Activated naive CD8-positive, alpha-beta T cell (primary cell): Measurements from ENCODE around the gene ABT1.

Experiments
- H3K27ac Mint-ChIP-seq: one replicate; pipeline ENCODE4 v1.8.0; 2021; ENCODE audit warnings: mixed read lengths
- H3K27me3 Mint-ChIP-seq: one replicate; pipeline ENCODE4 v1.8.0; 2021; ENCODE audit warnings: mixed read lengths
- H3K36me3 Mint-ChIP-seq: one replicate; pipeline ENCODE4 v1.8.0; 2021; ENCODE audit warnings: mixed read lengths
- H3K4me1 Mint-ChIP-seq: one replicate; pipeline ENCODE4 v1.8.0; 2021; ENCODE audit warnings: low read depth, mixed read lengths
- H3K4me3 Mint-ChIP-seq: one replicate; pipeline ENCODE4 v1.8.0; 2021; ENCODE audit warnings: mild to moderate bottlenecking, mixed read lengths
- H3K9me3 Mint-ChIP-seq: one replicate; pipeline ENCODE4 v1.8.0; 2021; ENCODE audit warnings: low read depth, mixed read lengths

ABT1 gene

GRCh38 chr6:26609463-26609862 lies 12.7 kb downstream of the ABT1 start:
- H3K27me3 Mint-ChIP-seq, result no peaks in the 10 kb centered on the region
- peaks cover 20% of the 10 kb centered on the region for H3K4me1 Mint-ChIP-seq
- no peak overlapping the region for H3K4me3 Mint-ChIP-seq
- H3K9me3 Mint-ChIP-seq, result no peaks in the 10 kb centered on the region
- H3K36me3 Mint-ChIP-seq, result no peaks in the 10 kb centered on the region
- no peak overlapping the region for H3K27ac Mint-ChIP-seq

DNA sequence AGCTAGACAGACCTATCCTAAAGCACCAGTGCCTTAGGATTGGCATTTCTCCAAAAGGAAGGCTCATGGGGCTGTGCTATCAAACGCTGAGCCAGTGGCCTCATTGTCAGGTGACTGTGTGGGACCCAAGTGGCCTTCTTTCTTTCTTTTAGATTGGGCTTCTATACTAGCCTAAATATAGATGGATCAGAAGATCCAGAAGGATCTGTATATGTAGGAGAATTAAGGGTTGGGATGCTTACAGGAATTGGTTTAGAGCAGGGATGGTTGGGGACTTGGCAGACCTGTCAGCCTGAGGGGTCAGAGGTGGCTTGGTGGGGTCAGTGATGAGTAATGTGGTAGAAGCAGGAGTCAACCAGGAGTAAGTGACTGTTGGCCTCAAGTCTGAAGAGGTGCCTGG lies 14.8 kb downstream of the ABT1 start:
- Mint-ChIP-seq H3K4me3 (no peak overlapping the region), H3K27ac (no peak overlapping the region), H3K36me3 (no peaks in the 10 kb centered on the region), H3K9me3 (no peaks in the 10 kb centered on the region), H3K4me1 (peaks cover 27% of the 10 kb centered on the region), H3K27me3 (peaks cover 9% of the 10 kb centered on the region)

DNA sequence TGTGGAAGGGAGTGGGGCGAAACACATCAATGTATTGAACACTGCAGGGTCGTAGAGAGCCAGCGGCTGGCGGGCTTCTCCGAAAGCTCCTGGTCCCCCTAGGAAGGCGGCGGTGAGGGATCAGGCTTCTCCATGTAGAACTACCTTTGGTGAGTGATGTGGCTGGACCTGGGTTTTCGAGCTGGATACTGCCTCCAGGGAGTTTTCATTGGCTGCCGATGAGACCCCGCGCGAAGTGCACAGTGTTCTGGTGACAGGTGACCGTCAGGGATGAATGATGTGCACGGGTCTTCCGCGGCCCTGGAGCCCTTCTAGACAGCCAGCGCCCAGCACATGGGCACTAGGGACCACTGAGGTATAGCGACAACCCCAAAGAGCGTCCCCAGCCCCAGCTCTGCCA lies 16.4 kb downstream of the ABT1 start:
- Mint-ChIP-seq H3K36me3 (no peaks in the 10 kb centered on the region), H3K27ac (no peak overlapping the region), H3K27me3 (peaks cover 12% of the 10 kb centered on the region), H3K9me3 (no peaks in the 10 kb centered on the region), H3K4me3 (peak overlapping the region; percentile 66), H3K4me1 (peaks cover 19% of the 10 kb centered on the region)

GRCh38 chr6:26613689-26614683 lies 17.2 kb downstream of the ABT1 start:
- no peak overlapping the region for H3K27ac Mint-ChIP-seq
- H3K27me3 Mint-ChIP-seq, result peaks cover 12% of the 10 kb centered on the region
- peak overlapping the region; percentile 85 for H3K4me3 Mint-ChIP-seq
- H3K36me3 Mint-ChIP-seq, result no peaks in the 10 kb centered on the region
- peaks cover 19% of the 10 kb centered on the region for H3K4me1 Mint-ChIP-seq
- no peaks in the 10 kb centered on the region for H3K9me3 Mint-ChIP-seq

DNA sequence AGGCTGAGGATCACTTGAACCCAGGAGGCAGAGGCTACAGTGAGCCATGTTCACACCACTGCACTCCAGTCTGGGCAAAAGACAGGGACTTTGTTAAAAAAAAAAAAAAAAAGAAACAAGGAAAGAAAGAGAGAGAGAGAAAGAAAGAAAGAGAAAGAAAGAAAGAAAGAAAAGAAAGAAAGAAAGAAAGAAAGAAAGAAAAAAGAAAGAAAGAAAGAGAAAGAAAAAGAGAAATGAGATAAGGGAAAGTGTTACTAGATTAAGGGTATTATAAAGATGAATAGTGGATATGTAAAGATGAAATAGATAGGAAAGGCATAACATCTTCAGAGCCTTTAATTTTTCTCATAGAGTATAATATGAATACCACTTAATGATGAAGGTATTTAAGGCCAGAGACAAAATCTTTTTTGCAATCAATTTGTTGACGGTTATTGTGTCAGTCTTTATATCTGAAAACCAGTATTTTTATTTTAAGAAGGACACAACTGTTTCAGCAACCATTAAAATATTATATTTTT lies 26.6 kb downstream of the ABT1 start:
- Mint-ChIP-seq H3K36me3 (peaks cover 7% of the 10 kb centered on the region), H3K9me3 (peaks cover 7% of the 10 kb centered on the region), H3K4me3 (no peak overlapping the region), H3K4me1 (no peaks in the 10 kb centered on the region), H3K27ac (no peak overlapping the region), H3K27me3 (peaks cover 8% of the 10 kb centered on the region)

- Mint-ChIP-seq H3K36me3 (peaks cover 11% of the 10 kb centered on the region), H3K27me3 (peaks cover 10% of the 10 kb centered on the region), H3K9me3 (peaks cover 10% of the 10 kb centered on the region), H3K4me3 (no peak overlapping the region), H3K4me1 (no peaks in the 10 kb centered on the region), H3K27ac (no peak overlapping the region)
Measured at GRCh38 chr6:26624557-26624956, 27.8 kb downstream of the ABT1 start.

GRCh38 chr6:26627843-26628242 lies 31.1 kb downstream of the ABT1 start:
- H3K36me3 Mint-ChIP-seq, result peaks cover 15% of the 10 kb centered on the region
- H3K27ac Mint-ChIP-seq, result no peak overlapping the region
- peaks cover 6% of the 10 kb centered on the region for H3K27me3 Mint-ChIP-seq
- no peak overlapping the region for H3K4me3 Mint-ChIP-seq
- H3K9me3 Mint-ChIP-seq, result peaks cover 10% of the 10 kb centered on the region
- no peaks in the 10 kb centered on the region for H3K4me1 Mint-ChIP-seq

DNA sequence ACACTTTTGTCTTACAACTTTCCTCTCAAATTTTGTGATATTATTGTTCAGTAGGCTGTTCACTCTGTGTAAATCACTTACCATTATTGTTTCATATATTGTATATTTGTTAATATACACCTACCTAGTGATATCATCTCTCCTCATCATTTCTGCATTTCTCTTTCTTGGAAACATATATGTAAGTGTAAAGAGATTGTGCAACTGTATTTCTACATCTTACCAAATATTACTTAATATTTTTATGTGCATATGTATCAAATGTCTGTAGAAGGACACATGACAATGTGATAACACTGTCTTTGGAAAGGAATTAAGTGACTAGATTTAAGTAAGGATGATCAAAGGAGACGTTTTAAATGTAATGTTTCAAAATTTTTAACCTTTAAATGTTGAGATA lies 32.6 kb downstream of the ABT1 start:
- no peak overlapping the region for H3K4me3 Mint-ChIP-seq
- no peak overlapping the region for H3K27ac Mint-ChIP-seq
- peaks cover 22% of the 10 kb centered on the region for H3K36me3 Mint-ChIP-seq
- peaks cover 13% of the 10 kb centered on the region for H3K9me3 Mint-ChIP-seq
- no peaks in the 10 kb centered on the region for H3K4me1 Mint-ChIP-seq
- H3K27me3 Mint-ChIP-seq, result peaks cover 5% of the 10 kb centered on the region

DNA sequence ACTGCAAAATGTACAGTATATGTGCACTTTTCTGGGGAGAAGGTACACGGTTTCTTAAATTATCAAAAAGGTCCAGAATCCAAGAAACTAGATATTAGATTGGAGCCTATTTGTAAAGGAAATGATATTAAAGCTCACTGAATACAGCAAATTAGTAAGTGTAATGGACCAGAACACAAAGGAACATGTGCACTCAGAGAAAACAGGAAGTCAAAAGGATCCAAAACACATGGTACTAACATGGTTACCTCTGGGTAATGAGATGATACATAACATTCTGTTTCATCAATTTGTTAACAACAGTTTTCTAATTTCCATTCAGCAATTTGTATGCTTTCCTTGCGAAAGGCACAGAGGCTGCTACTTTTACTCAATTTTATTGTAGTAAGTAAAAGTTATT lies 44.1 kb downstream of the ABT1 start:
- H3K4me1 Mint-ChIP-seq, result no peaks in the 10 kb centered on the region
- no peak overlapping the region for H3K4me3 Mint-ChIP-seq
- H3K36me3 Mint-ChIP-seq, result peaks cover 65% of the 10 kb centered on the region
- H3K9me3 Mint-ChIP-seq, result peaks cover 32% of the 10 kb centered on the region
- no peaks in the 10 kb centered on the region for H3K27me3 Mint-ChIP-seq
- H3K27ac Mint-ChIP-seq, result no peak overlapping the region

GRCh38 chr6:26646074-26646473 lies 49.3 kb downstream of the ABT1 start:
- no peaks in the 10 kb centered on the region for H3K27me3 Mint-ChIP-seq
- H3K4me1 Mint-ChIP-seq, result peaks cover 4% of the 10 kb centered on the region
- peaks cover 61% of the 10 kb centered on the region for H3K36me3 Mint-ChIP-seq
- peaks cover 18% of the 10 kb centered on the region for H3K9me3 Mint-ChIP-seq
- H3K4me3 Mint-ChIP-seq, result no peak overlapping the region
- no peak overlapping the region for H3K27ac Mint-ChIP-seq
